Breast epithelium (tissue), 4 donors: ENCODE results near the gene FAM170B. TPM values are rescaled to one million over a fixed set of nuclear protein-coding genes. Genes with fewer than 3 reads are reported as not detected.
A peak's percentile ranks its signal among the peaks of the same experiment; 100 is the strongest.

Experiments used
- DNase-seq, 2 donors: peaks; one replicate each; pipeline ENCODE4 v3.0.0-alpha.2; 2019; ENCODE audit warnings: low spot score in 2 of 2
- H3K27ac ChIP-seq, 2 donors: fragments of 200-600 bp; sonication (generic) in 1 of 2; one replicate each; pipeline ENCODE4 v1.5.1; 2016 to 2019; ENCODE audit warnings: mild to moderate bottlenecking in 1 of 2
- H3K27me3 ChIP-seq, 2 donors: fragments of 200-600 bp; sonication (generic) in 1 of 2; one replicate each; pipeline versions ENCODE4 v1.5.1 to v1.6.0; 2017 to 2019; ENCODE audit warnings: control low read depth in 1 of 2, mild to moderate bottlenecking in 1 of 2
- H3K36me3 ChIP-seq: fragments of 200-600 bp; one replicate; pipeline ENCODE4 v1.5.1; 2019
- H3K4me1 ChIP-seq, 2 donors: fragments of 200-600 bp; sonication (generic); one replicate each; pipeline ENCODE4 v1.5.1; 2016 to 2019; ENCODE audit warnings: control low read depth in 1 of 2
- H3K4me3 ChIP-seq, 3 donors: fragments of 200-600 bp; sonication (generic); 1 replicate in 2 of 3; 2 replicates in 1 of 3; pipeline ENCODE4 v1.5.1; 2016 to 2019; ENCODE audit warnings: mild to moderate bottlenecking in 3 of 3, moderate library complexity in 2 of 3
- H3K9me3 ChIP-seq, 2 donors: fragments of 200-600 bp; sonication (generic) in 1 of 2; one replicate each; pipeline ENCODE4 v1.5.1; 2016 to 2019; ENCODE audit warnings: control low read depth in 1 of 2
- POLR2A ChIP-seq: fragments of 450-650 bp; IDR thresholded peaks from one replicate; pipeline ENCODE4 v1.6.1; 2016; ENCODE audit warnings: antibody characterized with exemption, mild to moderate bottlenecking, moderate library complexity
- POLR2AphosphoS5 ChIP-seq, 3 donors: sonication (generic); formaldehyde crosslinking; IDR thresholded peaks; one replicate each; pipeline ENCODE4 v1.6.1; 2017; ENCODE audit warnings: antibody characterized with exemption in 3 of 3
- intact Hi-C: fragments of 100-400 bp; cut with DNase I; formaldehyde crosslinking; loops from one replicate; pipeline ENCODE4 v1.15.1; 2023; ENCODE audit warnings: low total_unique reads
- total RNA-seq, 3 donors: library from RNA; depleted of rRNA; stranded (reverse); fragments of >200 nt; gene quantifications; one replicate each; pipeline ENCODE4 v1.1.0, GENCODE V29; 2016
- TF ChIP-seq, protein P1 (sequence below), 3 donors: fragments of 450-650 bp; IDR thresholded peaks; one replicate each; pipeline ENCODE4 v1.5.1; 2016 to 2017; ENCODE audit warnings: antibody characterized with exemption in 3 of 3, mild to moderate bottlenecking in 3 of 3, moderate library complexity in 3 of 3

The FAM170B gene
- total RNA-seq, 3 donors from 2014 or later: not detected

GRCh38 chr10:49178489-49179471, 45.0 kb upstream of the FAM170B start:
- H3K9me3 ChIP-seq: no peaks in the 10 kb centered on the region
- no peaks in the 10 kb centered on the region for H3K4me1 ChIP-seq
- TF ChIP-seq POLR2A (no peak), POLR2AphosphoS5 (IDR thresholded peaks at IDR 0.05) (no peak)
- TF ChIP-seq, protein P1, sequence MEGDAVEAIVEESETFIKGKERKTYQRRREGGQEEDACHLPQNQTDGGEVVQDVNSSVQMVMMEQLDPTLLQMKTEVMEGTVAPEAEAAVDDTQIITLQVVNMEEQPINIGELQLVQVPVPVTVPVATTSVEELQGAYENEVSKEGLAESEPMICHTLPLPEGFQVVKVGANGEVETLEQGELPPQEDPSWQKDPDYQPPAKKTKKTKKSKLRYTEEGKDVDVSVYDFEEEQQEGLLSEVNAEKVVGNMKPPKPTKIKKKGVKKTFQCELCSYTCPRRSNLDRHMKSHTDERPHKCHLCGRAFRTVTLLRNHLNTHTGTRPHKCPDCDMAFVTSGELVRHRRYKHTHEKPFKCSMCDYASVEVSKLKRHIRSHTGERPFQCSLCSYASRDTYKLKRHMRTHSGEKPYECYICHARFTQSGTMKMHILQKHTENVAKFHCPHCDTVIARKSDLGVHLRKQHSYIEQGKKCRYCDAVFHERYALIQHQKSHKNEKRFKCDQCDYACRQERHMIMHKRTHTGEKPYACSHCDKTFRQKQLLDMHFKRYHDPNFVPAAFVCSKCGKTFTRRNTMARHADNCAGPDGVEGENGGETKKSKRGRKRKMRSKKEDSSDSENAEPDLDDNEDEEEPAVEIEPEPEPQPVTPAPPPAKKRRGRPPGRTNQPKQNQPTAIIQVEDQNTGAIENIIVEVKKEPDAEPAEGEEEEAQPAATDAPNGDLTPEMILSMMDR (IDR thresholded peaks at IDR 0.05): no peak
- no peaks in the 10 kb centered on the region for H3K36me3 ChIP-seq
- no peak overlapping the region for H3K4me3 ChIP-seq
- no peaks in the 10 kb centered on the region for H3K27me3 ChIP-seq
- H3K27ac ChIP-seq: peak overlapping the region in 1 of 2 donors; percentile 74
- intact Hi-C loops: no loop called here
- no peak for DNase-seq

GRCh38 chr10:49177391-49178355, 43.9 kb upstream of the FAM170B start:
- TF ChIP-seq POLR2A (no peak), POLR2AphosphoS5 (IDR thresholded peaks at IDR 0.05) (no peak)
- TF ChIP-seq, protein P1 (IDR thresholded peaks at IDR 0.05): no peak
- no peaks in the 10 kb centered on the region for H3K36me3 ChIP-seq
- no peaks in the 10 kb centered on the region for H3K4me1 ChIP-seq
- DNase-seq: peak in 1 of 2 donors; percentile 11
- intact Hi-C loops: no loop called here
- no peaks in the 10 kb centered on the region for H3K9me3 ChIP-seq
- H3K27ac ChIP-seq: peak overlapping the region; percentile 29 to 74
- no peaks in the 10 kb centered on the region for H3K27me3 ChIP-seq
- no peak overlapping the region for H3K4me3 ChIP-seq

DNA sequence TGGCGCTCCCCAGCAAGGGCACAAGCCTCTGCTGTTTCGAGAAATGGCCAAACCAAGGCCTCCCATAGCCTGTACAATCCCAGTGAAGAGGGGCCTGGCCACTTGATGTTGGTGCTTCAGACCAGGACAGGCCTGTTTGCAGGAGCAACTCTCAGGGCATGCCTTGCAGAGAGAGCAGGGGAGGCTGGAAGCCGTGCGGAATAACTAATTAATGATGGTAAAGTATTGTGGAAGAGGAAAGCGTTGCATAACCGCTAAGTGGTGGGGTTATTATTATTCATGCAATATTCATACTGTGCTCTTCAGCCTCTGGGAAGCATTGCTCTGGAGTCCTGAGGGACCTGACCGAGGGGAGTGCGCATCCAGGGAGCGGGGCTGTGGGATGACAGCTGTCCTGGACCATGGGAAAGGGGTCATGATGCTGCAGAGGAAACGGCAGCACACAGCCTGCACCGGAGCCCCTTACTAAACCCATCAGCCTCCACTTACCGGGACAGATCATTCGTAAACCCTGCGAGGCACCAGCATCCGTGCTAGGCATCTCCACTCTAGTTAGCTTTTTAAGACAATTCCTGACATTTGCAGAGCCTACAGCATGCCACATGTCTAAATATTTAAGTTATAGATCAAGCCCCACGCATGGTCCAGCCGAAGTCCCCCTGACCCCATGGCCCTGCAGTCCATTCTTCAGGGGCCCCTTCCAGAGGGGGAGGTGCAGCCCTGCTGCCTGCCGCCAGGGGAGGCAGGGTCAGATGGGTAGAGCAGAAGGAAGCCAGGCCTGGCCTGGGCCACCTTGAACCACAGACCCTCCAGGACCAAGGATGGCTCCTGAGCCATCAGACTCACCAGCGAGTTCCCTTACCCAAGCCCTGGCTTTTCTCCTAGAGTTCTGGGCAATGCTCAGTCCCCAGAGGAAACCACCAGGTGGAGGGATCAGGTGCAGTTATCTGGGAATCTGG, 42.8 kb upstream of the FAM170B start:
- no peak for DNase-seq
- no peak for TF ChIP-seq POLR2AphosphoS5 (IDR thresholded peaks at IDR 0.05)
- TF ChIP-seq POLR2A: no peak
- TF ChIP-seq, protein P1 (IDR thresholded peaks at IDR 0.05): no peak
- Histone ChIP-seq H3K36me3 (no peaks in the 10 kb centered on the region), H3K4me1 (no peaks in the 10 kb centered on the region), H3K9me3 (no peaks in the 10 kb centered on the region), H3K27ac (peak overlapping the region in 1 of 2 donors; percentile 32), H3K4me3 (no peak overlapping the region), H3K27me3 (no peaks in the 10 kb centered on the region)
- intact Hi-C loops: no loop called here

DNA sequence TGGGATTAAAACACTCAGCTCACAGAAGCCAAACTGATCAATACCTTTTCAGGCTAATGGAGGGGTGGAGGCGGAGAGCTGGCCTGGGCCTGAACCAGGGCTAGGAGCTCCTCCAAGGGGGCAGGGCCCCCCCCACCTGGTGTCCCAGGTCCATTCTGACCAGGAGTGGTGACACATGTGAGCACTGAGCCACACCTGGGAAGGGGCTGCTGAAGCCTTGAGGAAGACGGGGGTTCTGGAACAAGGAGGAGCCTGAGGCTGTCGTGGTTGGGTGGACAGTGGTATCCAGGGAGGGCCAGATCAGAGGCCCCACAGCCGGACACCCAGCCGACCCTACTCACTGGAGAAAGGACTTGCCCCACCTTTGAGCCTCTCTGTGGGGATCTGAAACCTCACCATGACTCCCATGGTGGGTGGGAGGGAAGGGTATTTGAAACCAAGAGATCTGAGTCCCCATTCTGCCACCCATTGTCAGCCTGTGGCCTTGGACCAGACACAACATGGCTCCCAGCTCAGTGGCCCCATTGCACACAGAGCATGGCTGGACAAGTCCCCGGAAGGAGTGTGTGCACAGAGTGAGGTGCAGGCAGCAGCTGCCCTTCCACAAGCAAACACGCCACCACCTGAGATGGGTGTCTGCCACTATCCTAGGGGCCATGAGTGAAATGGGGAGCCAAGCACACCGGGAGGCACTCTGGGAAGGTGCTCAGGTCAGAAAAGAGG, 41.9 kb upstream of the FAM170B start:
- TF ChIP-seq, protein P1 (IDR thresholded peaks at IDR 0.05): no peak
- TF ChIP-seq POLR2AphosphoS5 (IDR thresholded peaks at IDR 0.05) (no peak), POLR2A (no peak)
- Histone ChIP-seq H3K27me3 (no peaks in the 10 kb centered on the region), H3K27ac (no peak overlapping the region), H3K4me1 (no peaks in the 10 kb centered on the region), H3K4me3 (no peak overlapping the region), H3K9me3 (no peaks in the 10 kb centered on the region), H3K36me3 (no peaks in the 10 kb centered on the region)
- DNase-seq: no peak
- intact Hi-C loops: no loop called here
